ENCODE results near the gene RNU6-1. TPM values are rescaled to one million over a fixed set of nuclear protein-coding genes. Genes with fewer than 3 reads are reported as not detected.

RNU6-1 gene
- total and polyA plus RNA-seq, 12 donors: not detected

GRCh38 chr15:67790610-67791319 lies 49.1 kb downstream of the RNU6-1 start:
- no peak for DNase-seq
- ATAC-seq: no peak
- Histone ChIP-seq H3K4me1 (no peaks in the 10 kb centered on the region), H3K36me3 (no peaks in the 10 kb centered on the region), H3K4me3 (no peak overlapping the region), H3K9me3 (peaks cover 0 to 19% (median 4%) of the 10 kb centered on the region in 11 donors), H3K27me3 (no peaks in the 10 kb centered on the region), H3K27ac (no peak overlapping the region)
- whole genome bisulfite sequencing, 2 donors: 98% methylated on average over 3 of the region's 3 CpGs
- TF ChIP-seq, protein P1, sequence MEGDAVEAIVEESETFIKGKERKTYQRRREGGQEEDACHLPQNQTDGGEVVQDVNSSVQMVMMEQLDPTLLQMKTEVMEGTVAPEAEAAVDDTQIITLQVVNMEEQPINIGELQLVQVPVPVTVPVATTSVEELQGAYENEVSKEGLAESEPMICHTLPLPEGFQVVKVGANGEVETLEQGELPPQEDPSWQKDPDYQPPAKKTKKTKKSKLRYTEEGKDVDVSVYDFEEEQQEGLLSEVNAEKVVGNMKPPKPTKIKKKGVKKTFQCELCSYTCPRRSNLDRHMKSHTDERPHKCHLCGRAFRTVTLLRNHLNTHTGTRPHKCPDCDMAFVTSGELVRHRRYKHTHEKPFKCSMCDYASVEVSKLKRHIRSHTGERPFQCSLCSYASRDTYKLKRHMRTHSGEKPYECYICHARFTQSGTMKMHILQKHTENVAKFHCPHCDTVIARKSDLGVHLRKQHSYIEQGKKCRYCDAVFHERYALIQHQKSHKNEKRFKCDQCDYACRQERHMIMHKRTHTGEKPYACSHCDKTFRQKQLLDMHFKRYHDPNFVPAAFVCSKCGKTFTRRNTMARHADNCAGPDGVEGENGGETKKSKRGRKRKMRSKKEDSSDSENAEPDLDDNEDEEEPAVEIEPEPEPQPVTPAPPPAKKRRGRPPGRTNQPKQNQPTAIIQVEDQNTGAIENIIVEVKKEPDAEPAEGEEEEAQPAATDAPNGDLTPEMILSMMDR (IDR thresholded peaks at IDR 0.05): no peak
- intact Hi-C loops (cut with DNase I): no loop called here

Other genes starting within 250 kb of the RNU6-1 start
- under 1 TPM; 0.07 to 0.40 (median 0.16) TPM for gene SKOR1, start 14.5 kb downstream of the RNU6-1 start, total RNA-seq
- under 1 TPM; 0.15 to 0.16 TPM for gene SKOR1, start 14.5 kb downstream of the RNU6-1 start, polyA plus RNA-seq
- gene PIAS1, start 214.3 kb upstream of the RNU6-1 start, total RNA-seq: 10 to 100 TPM; 23.5 to 37.9 (median 31.6) TPM
- gene PIAS1, start 214.3 kb upstream of the RNU6-1 start, polyA plus RNA-seq: 10 to 100 TPM in 1 of 2 donors, 1 to 10 TPM in 1; 5.8 to 11.7 TPM

Measured in heart right ventricle (tissue), 16 donors.